ENCODE results near the gene BMAL2. TPM values are rescaled to one million over a fixed set of nuclear protein-coding genes. Genes with fewer than 3 reads are reported as not detected.

Gene BMAL2
- total RNA-seq, 1 experiment from 2014 or later, result 21.5 TPM

DNA sequence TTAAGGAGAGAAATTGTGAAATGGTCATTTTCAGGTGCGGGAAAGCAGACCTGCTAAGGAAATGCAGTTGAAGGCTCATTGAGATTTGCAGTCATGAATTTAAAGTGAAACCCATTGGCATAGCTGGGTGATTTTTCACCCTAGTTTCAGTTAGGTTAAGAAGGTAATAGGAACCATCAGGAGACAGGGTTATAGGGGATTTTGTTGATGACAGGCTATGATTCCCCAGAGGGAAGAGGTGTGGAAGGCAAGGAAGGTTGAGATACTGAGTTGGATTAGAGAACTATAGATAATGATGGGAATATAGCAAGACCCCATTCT lies 22.7 kb upstream of the BMAL2 start:
- no peaks in the 10 kb centered on the region for H3K4me1 ChIP-seq (ENCODE audit: control insufficient read depth in 1 of 2, insufficient read depth in 2 of 2, low read length in 2 of 2)
- TF ChIP-seq FOSL1 (IDR thresholded peaks at IDR 0.05; ENCODE audit: low read depth) (no peak), TCF7L2 (IDR thresholded peaks at IDR 0.05; ENCODE audit: borderline replicate concordance, extremely low read depth, insufficient read depth, insufficient read length) (no peak), EZH2 (IDR thresholded peaks at IDR 0.05) (no peak), RAD21 (IDR thresholded peaks at IDR 0.05; ENCODE audit: low read depth) (no peak), ELF1 (IDR thresholded peaks at IDR 0.05; ENCODE audit: borderline replicate concordance, low read depth) (no peak), ATF3 (IDR thresholded peaks at IDR 0.05) (no peak), CTCF (IDR thresholded peaks at IDR 0.05 in 2 of 3, conservative IDR thresholded peaks at IDR 0.05 in 1 of 3; ENCODE audit: borderline replicate concordance in 1 of 3, insufficient read depth in 1 of 3, low read depth in 2 of 3, low read length in 2 of 3) (no peak), POLR2AphosphoS5 (IDR thresholded peaks at IDR 0.05; ENCODE audit: low read depth, low read length) (no peak), JUND (IDR thresholded peaks at IDR 0.05) (no peak), YY1 (IDR thresholded peaks at IDR 0.05; ENCODE audit: extremely low read depth, insufficient replicate concordance, low read depth, low read length) (no peak), SIN3A (IDR thresholded peaks at IDR 0.05; ENCODE audit: low read depth) (no peak)
- TF ChIP-seq, protein P1, sequence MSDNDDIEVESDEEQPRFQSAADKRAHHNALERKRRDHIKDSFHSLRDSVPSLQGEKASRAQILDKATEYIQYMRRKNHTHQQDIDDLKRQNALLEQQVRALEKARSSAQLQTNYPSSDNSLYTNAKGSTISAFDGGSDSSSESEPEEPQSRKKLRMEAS (IDR thresholded peaks at IDR 0.05), result no peak
- ATAC-seq (no peak), DNase-seq (ENCODE audit: low read depth, low spot score) (no peak)
- no peak overlapping the region for H3K9ac ChIP-seq (ENCODE audit: low read length)
- H3K9me2 ChIP-seq (ENCODE audit: insufficient read depth), result no peaks in the 10 kb centered on the region
- H3K27me3 ChIP-seq (ENCODE audit: insufficient read depth, low read length), result no peaks in the 10 kb centered on the region
- RAD21 ChIA-PET (ENCODE audit: low non-redundant PET in 1 of 2, low total read pairs in 2 of 2, uncharacterized antibody in 2 of 2, unreplicated experiment in 2 of 2), result no interaction called here
- H3K4me3 ChIP-seq (replicated peaks in 1 of 2; ENCODE audit: low read depth in 1 of 2, low read length in 2 of 2), result no peak overlapping the region
- POLR2A ChIA-PET, result no interaction called here
- H3K9me3 ChIP-seq (ENCODE audit: control insufficient read depth in 1 of 2, insufficient read depth in 1 of 2, low read depth in 1 of 2, low read length in 2 of 2), result no peaks in the 10 kb centered on the region
- intact Hi-C loops (cut with micrococcal nuclease), result loop anchor here (5.0 to 10.0 kb wide), 2 partner anchors 165 to 458 kb away; no protein-coding TSS in a partner anchor
- no peaks in the 10 kb centered on the region for H3K79me2 ChIP-seq (ENCODE audit: insufficient read depth, low read length)
- no TSS peak for BruUV-seq (replicated peaks)
- H3K4me2 ChIP-seq (ENCODE audit: low read length), result no peak overlapping the region
- CTCF ChIA-PET, result no interaction called here
- H3K27ac ChIP-seq (ENCODE audit: low read depth, low read length), result no peak overlapping the region
- H3K36me3 ChIP-seq (ENCODE audit: control insufficient read depth in 1 of 2, insufficient read depth in 2 of 2, low read length in 2 of 2), result peaks cover 6 to 9% of the 10 kb centered on the region in 2 experiments; a peak in 3 of 4 replicates
- H2AFZ ChIP-seq (ENCODE audit: low read depth, low read length, poor library complexity, severe bottlenecking), result no peak overlapping the region
- no peaks in the 10 kb centered on the region for H4K20me1 ChIP-seq (ENCODE audit: insufficient read depth)

Data from HCT116 (cell line).